Upper lobe of left lung (tissue), 6 donors: ENCODE measurements around the gene SLC6A13. TPM values are rescaled to one million over a fixed set of nuclear protein-coding genes. Genes with fewer than 3 reads are reported as not detected.
"Not testable (repeated sequence)": the region's sequence is repeated elsewhere in the genome, so short reads cannot be mapped to it uniquely, and the experiment has no call there.

Experiments
- ATAC-seq, 2 donors: fragments of 200-7000 bp; cut with Tn5 transposase; one replicate each; pipeline ENCODE4 v1.9.1; 2022; ENCODE audit warnings: mild to moderate bottlenecking in 2 of 2, moderate library complexity in 2 of 2; ENCODE audit not compliant: low FRiP score in 2 of 2
- DNase-seq, 2 donors: peaks; one replicate each; pipeline ENCODE4 v3.0.0-alpha.2; 2019 to 2020
- H3K27ac ChIP-seq, 4 donors: fragments of 200-600 bp; sonication (generic); one replicate each; pipeline ENCODE4 v1.5.1; 2016 to 2019
- H3K27me3 ChIP-seq, 4 donors: fragments of 200-600 bp; sonication (generic); one replicate each; pipeline ENCODE4 v1.5.1; 2017 to 2019
- H3K36me3 ChIP-seq, 4 donors: fragments of 200-600 bp; sonication (generic); one replicate each; pipeline ENCODE4 v1.5.1; 2016 to 2019
- H3K4me1 ChIP-seq, 4 donors: fragments of 200-600 bp; sonication (generic); one replicate each; pipeline ENCODE4 v1.5.1; 2018 to 2019
- H3K4me3 ChIP-seq, 4 donors: fragments of 200-600 bp; sonication (generic); one replicate each; pipeline ENCODE4 v1.5.1; 2017 to 2019; ENCODE audit warnings: mild to moderate bottlenecking in 2 of 4, moderate library complexity in 1 of 4
- H3K9me3 ChIP-seq, 4 donors: fragments of 200-600 bp; sonication (generic); one replicate each; pipeline ENCODE4 v1.5.1; 2018 to 2019
- CTCF ChIP-seq, 6 experiments: fragments of 450-650 bp in 4 of 6; fragments of 200-600 bp in 2 of 6; sonication (generic) in 2 of 6; IDR thresholded peaks; one replicate each; pipeline ENCODE4 v1.5.1; 2016 to 2019; ENCODE audit warnings: antibody characterized with exemption in 6 of 6
- EP300 ChIP-seq, 4 donors: sonication (generic); formaldehyde crosslinking; IDR thresholded peaks; one replicate each; pipeline ENCODE4 v1.5.1; 2017; ENCODE audit warnings: antibody characterized with exemption in 4 of 4, control low read depth in 2 of 4
- POLR2A ChIP-seq, 4 donors: fragments of 450-650 bp; IDR thresholded peaks; one replicate each; pipeline ENCODE4 v1.5.1; 2016 to 2017; ENCODE audit warnings: antibody characterized with exemption in 4 of 4, mild to moderate bottlenecking in 2 of 4
- POLR2AphosphoS5 ChIP-seq, 2 donors: sonication (generic); formaldehyde crosslinking; IDR thresholded peaks; one replicate each; pipeline ENCODE4 v1.5.1; 2017; ENCODE audit warnings: antibody characterized with exemption in 2 of 2
- WGBS, 2 donors: methylation state at CpG; one replicate each; pipeline ENCODE4 v1.1.5; 2017 to 2018; 5-methylcytosine and 5-hydroxymethylcytosine counted together
- total RNA-seq, 6 donors: library from RNA; depleted of rRNA in 4 of 6; stranded (reverse); fragments of >200 nt in 4 of 6; gene quantifications; one replicate each; pipeline versions ENCODE4 v1.1.0 to v1.2.1, GENCODE V29; 2016 to 2021
- donor health status: DM: no; HTN: no; CAD: no; lungs with moderate emphysema.
- donor health status: DM: no; HTN: yes; CAD: no; lungs with severe emphysema.

The SLC6A13 gene
- total RNA-seq, 6 donors from 2014 or later = 1.6 to 2.3 (median 2.0) TPM; not detected in 1

GRCh38 chr12:219891-220352, 42.7 kb downstream of the SLC6A13 start:
- peaks cover 0 to 2% (median 0%) of the 10 kb centered on the region in 4 donors for H3K4me1 ChIP-seq
- H3K27ac ChIP-seq = no peak overlapping the region
- H3K9me3 ChIP-seq = no peaks in the 10 kb centered on the region
- H3K27me3 ChIP-seq = no peaks in the 10 kb centered on the region
- no peaks in the 10 kb centered on the region for H3K36me3 ChIP-seq
- H3K4me3 ChIP-seq = no peak overlapping the region
- TF ChIP-seq POLR2AphosphoS5 (IDR thresholded peaks at IDR 0.05) (no peak), CTCF (IDR thresholded peaks at IDR 0.05) (peak; percentile 47 to 88 (median 79))
- ATAC-seq = peak; percentile 74 to 86
- WGBS, 2 donors = 28 to 35% methylated on average over 10 to 15 of the region's 17 CpGs
- peak; percentile 67 to 94 for DNase-seq

- Histone ChIP-seq H3K36me3 (no peaks in the 10 kb centered on the region), H3K27ac (no peak overlapping the region), H3K4me1 (peaks cover under 1 to 5% (median 2%) of the 10 kb centered on the region in 4 donors), H3K9me3 (no peaks in the 10 kb centered on the region), H3K4me3 (no peak overlapping the region), H3K27me3 (no peaks in the 10 kb centered on the region)
- DNase-seq (no peak), ATAC-seq (no peak)
- no peak for TF ChIP-seq CTCF (IDR thresholded peaks at IDR 0.05)
- TF ChIP-seq EP300 (IDR thresholded peaks at IDR 0.05) = no peak
- TF ChIP-seq POLR2AphosphoS5 (IDR thresholded peaks at IDR 0.05) = no peak
- TF ChIP-seq POLR2A (IDR thresholded peaks at IDR 0.05) = no peak
- WGBS, 2 donors = 82 to 89% methylated on average over 30 of the region's 30 CpGs
Observed at GRCh38 chr12:218728-219590, 43.7 kb downstream of the SLC6A13 start.

GRCh38 chr12:218221-218620, 44.4 kb downstream of the SLC6A13 start:
- H3K4me1 ChIP-seq = peaks cover 7 to 13% (median 9%) of the 10 kb centered on the region in 4 donors
- TF ChIP-seq EP300 (IDR thresholded peaks at IDR 0.05) (no peak), CTCF (IDR thresholded peaks at IDR 0.05) (no peak), POLR2AphosphoS5 (IDR thresholded peaks at IDR 0.05) (no peak), POLR2A (IDR thresholded peaks at IDR 0.05) (no peak)
- H3K9me3 ChIP-seq = no peaks in the 10 kb centered on the region
- ATAC-seq = no peak
- no peak for DNase-seq
- WGBS, 2 donors = 80 to 87% methylated on average over 5 of the region's 5 CpGs
- no peaks in the 10 kb centered on the region for H3K27me3 ChIP-seq
- no peak overlapping the region for H3K4me3 ChIP-seq
- no peak overlapping the region for H3K27ac ChIP-seq
- no peaks in the 10 kb centered on the region for H3K36me3 ChIP-seq

- not testable (repeated sequence) for H3K27ac ChIP-seq, H3K27me3 ChIP-seq, ATAC-seq, H3K4me3 ChIP-seq, DNase-seq, H3K36me3 ChIP-seq, H3K9me3 ChIP-seq
- H3K4me1 ChIP-seq = peaks cover 12 to 22% (median 17%) of the 10 kb centered on the region in 4 donors
- 74 to 79% methylated on average over 6 of the region's 6 CpGs for WGBS, 2 donors
Observed at GRCh38 chr12:217029-217428, 45.6 kb downstream of the SLC6A13 start.

GRCh38 chr12:215116-215515, 47.5 kb downstream of the SLC6A13 start:
- Histone ChIP-seq H3K4me1 (peaks cover 12 to 23% (median 17%) of the 10 kb centered on the region in 4 donors), H3K27ac (no peak overlapping the region), H3K4me3 (no peak overlapping the region), H3K36me3 (no peaks in the 10 kb centered on the region), H3K9me3 (no peaks in the 10 kb centered on the region), H3K27me3 (no peaks in the 10 kb centered on the region)
- DNase-seq (no peak), ATAC-seq (no peak)
- WGBS, 2 donors = 71 to 86% methylated on average over 3 to 6 of the region's 6 CpGs
- TF ChIP-seq CTCF (IDR thresholded peaks at IDR 0.05) (no peak), POLR2A (IDR thresholded peaks at IDR 0.05) (no peak), EP300 (IDR thresholded peaks at IDR 0.05) (no peak), POLR2AphosphoS5 (IDR thresholded peaks at IDR 0.05) (no peak)
